ENCODE results near the gene UCP2. TPM values are rescaled to one million over a fixed set of nuclear protein-coding genes. Genes with fewer than 3 reads are reported as not detected.

UCP2 gene
- total and polyA plus RNA-seq, 8 donors = 15.2 to 111 (median 45.6) TPM

DNA sequence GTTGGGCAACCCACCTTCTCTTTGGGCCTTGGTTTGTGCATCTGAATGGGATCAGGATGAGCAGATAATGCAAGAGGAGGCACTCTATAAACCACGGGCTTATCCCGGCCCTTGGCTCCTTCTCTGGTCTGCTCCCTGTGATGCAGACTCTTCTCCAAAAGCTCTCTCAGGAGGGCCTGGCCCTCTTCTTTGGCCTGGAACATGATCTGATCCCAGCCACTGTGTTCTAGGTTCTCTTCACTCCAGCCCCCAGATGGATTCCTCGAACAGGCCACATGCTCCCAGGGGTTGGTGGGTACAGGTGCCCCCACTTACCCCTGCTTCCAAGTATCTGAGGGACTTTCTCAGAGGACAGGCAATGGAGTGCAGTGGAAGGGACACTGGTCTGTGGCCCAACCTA lies 35.0 kb upstream of the UCP2 start:
- Histone ChIP-seq H3K36me3 (peaks cover 0 to 35% (median 24%) of the 10 kb centered on the region in 4 donors), H3K9me3 (no peaks in the 10 kb centered on the region), H3K4me3 (no peak overlapping the region), H3K4me1 (peaks cover 30 to 41% (median 35%) of the 10 kb centered on the region in 4 donors), H3K27me3 (no peaks in the 10 kb centered on the region), H3K27ac (peak overlapping the region; percentile 80 to 92 (median 90))
- TF ChIP-seq POLR2A (IDR thresholded peaks at IDR 0.05) (no peak), POLR2AphosphoS5 (IDR thresholded peaks at IDR 0.05) (no peak), EP300 (IDR thresholded peaks at IDR 0.05) (no peak)
- TF ChIP-seq, protein P1, sequence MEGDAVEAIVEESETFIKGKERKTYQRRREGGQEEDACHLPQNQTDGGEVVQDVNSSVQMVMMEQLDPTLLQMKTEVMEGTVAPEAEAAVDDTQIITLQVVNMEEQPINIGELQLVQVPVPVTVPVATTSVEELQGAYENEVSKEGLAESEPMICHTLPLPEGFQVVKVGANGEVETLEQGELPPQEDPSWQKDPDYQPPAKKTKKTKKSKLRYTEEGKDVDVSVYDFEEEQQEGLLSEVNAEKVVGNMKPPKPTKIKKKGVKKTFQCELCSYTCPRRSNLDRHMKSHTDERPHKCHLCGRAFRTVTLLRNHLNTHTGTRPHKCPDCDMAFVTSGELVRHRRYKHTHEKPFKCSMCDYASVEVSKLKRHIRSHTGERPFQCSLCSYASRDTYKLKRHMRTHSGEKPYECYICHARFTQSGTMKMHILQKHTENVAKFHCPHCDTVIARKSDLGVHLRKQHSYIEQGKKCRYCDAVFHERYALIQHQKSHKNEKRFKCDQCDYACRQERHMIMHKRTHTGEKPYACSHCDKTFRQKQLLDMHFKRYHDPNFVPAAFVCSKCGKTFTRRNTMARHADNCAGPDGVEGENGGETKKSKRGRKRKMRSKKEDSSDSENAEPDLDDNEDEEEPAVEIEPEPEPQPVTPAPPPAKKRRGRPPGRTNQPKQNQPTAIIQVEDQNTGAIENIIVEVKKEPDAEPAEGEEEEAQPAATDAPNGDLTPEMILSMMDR (IDR thresholded peaks at IDR 0.05) = no peak
- DNase-seq = no peak
- WGBS, 5 donors = 78 to 98% (median 87%) methylated on average over 3 of the region's 3 CpGs
- intact Hi-C loops (cut with DNase I; ENCODE audit: low total_unique reads) = no loop called here

DNA sequence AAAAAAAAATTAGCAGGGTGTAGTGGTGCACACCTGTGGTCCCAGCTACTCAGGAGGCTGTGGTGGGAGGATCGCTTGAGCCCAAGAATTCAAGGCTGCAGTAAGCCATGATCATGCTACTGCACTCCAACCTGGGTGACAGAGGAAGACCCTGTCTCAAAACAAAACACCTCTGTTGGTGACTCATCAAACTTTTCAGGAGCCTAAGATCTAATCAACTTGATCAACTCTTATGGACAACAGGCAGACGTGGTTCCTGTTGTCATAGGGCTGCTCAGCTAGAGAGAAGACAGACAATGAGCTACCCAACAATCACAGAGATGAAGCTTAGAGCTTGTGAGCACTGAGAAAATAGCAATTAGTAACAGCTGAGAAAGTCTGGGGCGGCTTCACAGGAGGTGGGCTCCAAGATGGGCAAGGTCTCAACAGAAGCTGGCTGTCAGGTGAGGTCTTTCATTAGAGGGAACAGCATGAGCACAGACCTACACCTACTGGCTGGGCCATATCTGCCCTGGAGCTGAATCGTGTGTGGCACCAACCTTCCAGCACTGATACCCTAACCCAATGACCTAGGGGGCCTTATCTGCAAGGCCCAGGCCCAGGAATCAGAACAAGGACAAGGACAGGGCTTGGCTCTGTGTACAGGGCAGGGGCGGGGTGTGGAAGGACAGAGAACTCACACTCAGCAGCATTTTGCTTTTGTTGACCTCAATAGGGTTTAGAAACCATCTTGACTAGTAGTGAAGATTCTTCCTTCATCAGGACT lies 33.5 kb upstream of the UCP2 start:
- no peak overlapping the region for H3K4me3 ChIP-seq
- no peaks in the 10 kb centered on the region for H3K27me3 ChIP-seq
- intact Hi-C loops (cut with DNase I; ENCODE audit: low total_unique reads) = no loop called here
- H3K36me3 ChIP-seq = peaks cover 0 to 41% (median 25%) of the 10 kb centered on the region in 4 donors
- H3K9me3 ChIP-seq = no peaks in the 10 kb centered on the region
- TF ChIP-seq, protein P1 (IDR thresholded peaks at IDR 0.05) = no peak
- no peak for TF ChIP-seq EP300 (IDR thresholded peaks at IDR 0.05)
- peak in 2 of 3 donors; percentile 10 to 23 for TF ChIP-seq POLR2AphosphoS5 (IDR thresholded peaks at IDR 0.05)
- no peak for TF ChIP-seq POLR2A (IDR thresholded peaks at IDR 0.05)
- 81 to 90% (median 87%) methylated on average over 5 of the region's 5 CpGs for WGBS, 5 donors
- peak in 1 of 2 donors; percentile 46 for DNase-seq
- peaks cover 30 to 41% (median 38%) of the 10 kb centered on the region in 4 donors for H3K4me1 ChIP-seq
- H3K27ac ChIP-seq = peak overlapping the region in 1 of 5 donors; percentile 91

DNA sequence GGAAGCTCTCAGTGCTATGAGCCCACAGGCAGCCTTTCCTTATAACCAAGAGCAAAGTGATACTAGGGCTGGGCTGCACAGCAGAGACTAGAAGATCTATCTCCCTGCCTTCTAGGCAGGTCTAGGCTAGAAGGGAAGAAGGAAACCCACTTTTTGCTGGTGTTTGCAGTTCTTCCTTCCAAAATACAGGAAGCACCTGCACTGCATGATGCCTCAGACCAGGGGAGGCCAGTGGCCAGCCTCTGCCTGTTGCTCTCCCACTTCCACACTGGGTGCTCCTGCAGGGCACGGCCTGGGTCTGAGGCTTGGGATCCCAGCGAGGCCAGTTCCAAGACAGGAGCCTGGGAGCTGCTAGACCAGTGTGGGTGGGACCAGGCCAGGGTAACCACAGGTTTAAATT lies 32.2 kb upstream of the UCP2 start:
- 86 to 100% (median 96%) methylated on average over 2 of the region's 2 CpGs for WGBS, 5 donors

DNA sequence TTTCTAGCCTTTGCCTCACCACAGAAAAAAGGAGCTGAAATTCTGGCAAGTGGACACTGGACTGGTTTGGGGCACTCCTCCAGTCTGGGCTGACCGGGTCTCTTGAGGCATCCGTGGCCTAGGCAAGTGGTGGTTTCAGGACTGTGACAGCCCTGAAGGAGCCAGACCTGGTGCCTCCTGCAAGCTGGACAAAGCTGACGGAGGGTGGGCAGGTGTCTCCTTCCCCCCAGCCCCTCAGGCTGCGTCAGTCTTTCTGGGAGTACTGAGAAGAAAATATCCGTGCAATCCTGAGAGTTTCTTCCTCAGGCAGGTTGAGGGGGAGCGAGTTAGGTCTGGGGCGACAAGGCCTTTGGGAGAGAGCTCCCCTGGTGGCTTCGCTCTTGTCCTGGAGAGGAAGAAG lies 30.5 kb upstream of the UCP2 start:
- Histone ChIP-seq H3K4me1 (peaks cover 8 to 27% (median 16%) of the 10 kb centered on the region in 4 donors), H3K27me3 (no peaks in the 10 kb centered on the region), H3K27ac (no peak overlapping the region), H3K9me3 (no peaks in the 10 kb centered on the region), H3K36me3 (peaks cover 0 to 41% (median 25%) of the 10 kb centered on the region in 4 donors), H3K4me3 (no peak overlapping the region)
- intact Hi-C loops (cut with DNase I; ENCODE audit: low total_unique reads) = no loop called here
- no peak for DNase-seq
- TF ChIP-seq POLR2AphosphoS5 (IDR thresholded peaks at IDR 0.05) (no peak), POLR2A (IDR thresholded peaks at IDR 0.05) (no peak), EP300 (IDR thresholded peaks at IDR 0.05) (no peak)
- TF ChIP-seq, protein P1 (IDR thresholded peaks at IDR 0.05) = no peak
- 92 to 100% (median 97%) methylated on average over 6 to 8 of the region's 8 CpGs for WGBS, 5 donors

More for the DNA sequence above, 32.2 kb upstream of the UCP2 start:
- intact Hi-C loops (cut with DNase I; ENCODE audit: low total_unique reads) = no loop called here
- Histone ChIP-seq H3K9me3 (no peaks in the 10 kb centered on the region), H3K27ac (no peak overlapping the region), H3K4me1 (peaks cover 25 to 42% (median 33%) of the 10 kb centered on the region in 4 donors), H3K36me3 (peaks cover 0 to 41% (median 25%) of the 10 kb centered on the region in 4 donors), H3K4me3 (no peak overlapping the region), H3K27me3 (no peaks in the 10 kb centered on the region)
- DNase-seq = no peak
- TF ChIP-seq, protein P1 (IDR thresholded peaks at IDR 0.05) = no peak
- TF ChIP-seq EP300 (IDR thresholded peaks at IDR 0.05) (no peak), POLR2A (IDR thresholded peaks at IDR 0.05) (no peak), POLR2AphosphoS5 (IDR thresholded peaks at IDR 0.05) (no peak)
